Testis (tissue), 3 donors: ENCODE data around the gene TMED8. TPM values are rescaled to one million over a fixed set of nuclear protein-coding genes. Genes with fewer than 3 reads are reported as not detected.

ENCODE experiments used
- DNase-seq: peaks from one replicate; pipeline ENCODE4 v3.0.0-alpha.2; 2019
- H3K27ac ChIP-seq, 2 donors: fragments of 200-600 bp; sonication (generic); one replicate each; pipeline ENCODE4 v1.5.1; 2019
- H3K27me3 ChIP-seq: fragments of 200-600 bp; sonication (generic); one replicate; pipeline ENCODE4 v1.5.1; 2019
- H3K36me3 ChIP-seq: fragments of 200-600 bp; sonication (generic); one replicate; pipeline ENCODE4 v1.5.1; 2017; ENCODE audit warnings: low read depth; ENCODE audit errors: missing control alignments
- H3K4me1 ChIP-seq: fragments of 200-600 bp; sonication (generic); one replicate; pipeline ENCODE4 v1.5.1; 2019
- H3K4me3 ChIP-seq, 2 donors: fragments of 200-600 bp; sonication (generic); one replicate each; pipeline ENCODE4 v1.5.1; 2017 to 2019
- H3K9me3 ChIP-seq: fragments of 200-600 bp; sonication (generic); one replicate; pipeline ENCODE4 v1.5.1; 2017
- CTCF ChIP-seq, 3 experiments: fragments of 450-650 bp in 2 of 3; fragments of 200-600 bp in 1 of 3; sonication (generic) in 1 of 3; IDR thresholded peaks; one replicate each; pipeline ENCODE4 v1.5.1; 2016 to 2019; ENCODE audit warnings: antibody characterized with exemption in 3 of 3, mild to moderate bottlenecking in 2 of 3, moderate library complexity in 1 of 3
- POLR2A ChIP-seq: fragments of 450-650 bp; IDR thresholded peaks from one replicate; pipeline ENCODE4 v1.6.1; 2017; ENCODE audit warnings: antibody characterized with exemption, mild to moderate bottlenecking, moderate library complexity
- WGBS, 2 donors: methylation state at CpG; one replicate each; pipeline ENCODE4 v1.1.5; 2018; 5-methylcytosine and 5-hydroxymethylcytosine counted together
- intact Hi-C: fragments of 100-400 bp; cut with DNase I; formaldehyde crosslinking; loops from one replicate; pipeline ENCODE4 v1.15.1; 2023; ENCODE audit warnings: low total_unique reads
- polyA plus RNA-seq: library from polyadenylated mRNA; stranded (reverse); fragments of 350-450 nt; fragmentation: Illumina TruSeq; extraction: RNeasy Lipid Tissue Mini Kit (QIAGEN cat#74804); gene quantifications from one replicate; pipeline ENCODE4 v1.2.3, GENCODE V29; 2014; ENCODE audit warnings: low read depth, low replicate concordance; ENCODE audit not compliant: insufficient read depth
- total RNA-seq, 2 donors: library from RNA; depleted of rRNA; stranded (reverse); fragments of >200 nt; gene quantifications; one replicate each; pipeline ENCODE4 v1.2.3, GENCODE V29; 2016

The TMED8 gene
- total and polyA plus RNA-seq, 3 donors from 2014 or later: 16.9 to 40.1 (median 30.9) TPM

GRCh38 chr14:77344377-77344996, 32.4 kb downstream of the TMED8 start:
- no peak for DNase-seq

GRCh38 chr14:77343662-77344061, 33.2 kb downstream of the TMED8 start:
- no peak for TF ChIP-seq POLR2A
- TF ChIP-seq CTCF (IDR thresholded peaks at IDR 0.05): no peak
- Histone ChIP-seq H3K9me3 (no peaks in the 10 kb centered on the region), H3K27ac (no peak overlapping the region), H3K4me3 (no peak overlapping the region), H3K36me3 (no peaks in the 10 kb centered on the region), H3K4me1 (no peaks in the 10 kb centered on the region), H3K27me3 (no peaks in the 10 kb centered on the region)
- intact Hi-C loops: no loop called here
- WGBS, 2 donors: 81 to 89% methylated on average over 2 of the region's 2 CpGs
- DNase-seq: no peak

More at GRCh38 chr14:77344377-77344996, 32.4 kb downstream of the TMED8 start:
- Histone ChIP-seq H3K36me3 (no peaks in the 10 kb centered on the region), H3K27me3 (no peaks in the 10 kb centered on the region), H3K27ac (no peak overlapping the region), H3K4me1 (no peaks in the 10 kb centered on the region), H3K4me3 (no peak overlapping the region), H3K9me3 (no peaks in the 10 kb centered on the region)
- TF ChIP-seq POLR2A (no peak), CTCF (IDR thresholded peaks at IDR 0.05) (no peak)
- WGBS, 2 donors: 78 to 85% methylated on average over 3 of the region's 3 CpGs
- intact Hi-C loops: no loop called here

GRCh38 chr14:77342726-77343397, 34.0 kb downstream of the TMED8 start:
- H3K36me3 ChIP-seq: no peaks in the 10 kb centered on the region
- no peaks in the 10 kb centered on the region for H3K27me3 ChIP-seq
- H3K9me3 ChIP-seq: no peaks in the 10 kb centered on the region
- no peak overlapping the region for H3K4me3 ChIP-seq
- intact Hi-C loops: no loop called here
- H3K4me1 ChIP-seq: no peaks in the 10 kb centered on the region
- 89 to 91% methylated on average over 10 of the region's 10 CpGs for WGBS, 2 donors
- no peak overlapping the region for H3K27ac ChIP-seq
- DNase-seq: no peak
- TF ChIP-seq POLR2A (no peak), CTCF (IDR thresholded peaks at IDR 0.05) (no peak)

- H3K36me3 ChIP-seq: no peaks in the 10 kb centered on the region
- TF ChIP-seq CTCF (IDR thresholded peaks at IDR 0.05): no peak
- no peak for TF ChIP-seq POLR2A
- intact Hi-C loops: no loop called here
Measured at GRCh38 chr14:77340389-77340788, 36.5 kb downstream of the TMED8 start.

More at GRCh38 chr14:77340389-77340788, 36.5 kb downstream of the TMED8 start:
- no peaks in the 10 kb centered on the region for H3K9me3 ChIP-seq
- H3K27me3 ChIP-seq: no peaks in the 10 kb centered on the region
- H3K27ac ChIP-seq: no peak overlapping the region
- no peak for DNase-seq
- WGBS, 2 donors: 90 to 94% methylated on average over 4 of the region's 4 CpGs
- no peaks in the 10 kb centered on the region for H3K4me1 ChIP-seq
- no peak overlapping the region for H3K4me3 ChIP-seq
